ENCODE data around the gene CHAF1A. TPM values are rescaled to one million over a fixed set of nuclear protein-coding genes. Genes with fewer than 3 reads are reported as not detected.

Gene CHAF1A
- 10 to 100 TPM in 2 of 4 donors, 1 to 10 TPM in 2; 8.5 to 28.9 (median 11.1) TPM for total RNA-seq

DNA sequence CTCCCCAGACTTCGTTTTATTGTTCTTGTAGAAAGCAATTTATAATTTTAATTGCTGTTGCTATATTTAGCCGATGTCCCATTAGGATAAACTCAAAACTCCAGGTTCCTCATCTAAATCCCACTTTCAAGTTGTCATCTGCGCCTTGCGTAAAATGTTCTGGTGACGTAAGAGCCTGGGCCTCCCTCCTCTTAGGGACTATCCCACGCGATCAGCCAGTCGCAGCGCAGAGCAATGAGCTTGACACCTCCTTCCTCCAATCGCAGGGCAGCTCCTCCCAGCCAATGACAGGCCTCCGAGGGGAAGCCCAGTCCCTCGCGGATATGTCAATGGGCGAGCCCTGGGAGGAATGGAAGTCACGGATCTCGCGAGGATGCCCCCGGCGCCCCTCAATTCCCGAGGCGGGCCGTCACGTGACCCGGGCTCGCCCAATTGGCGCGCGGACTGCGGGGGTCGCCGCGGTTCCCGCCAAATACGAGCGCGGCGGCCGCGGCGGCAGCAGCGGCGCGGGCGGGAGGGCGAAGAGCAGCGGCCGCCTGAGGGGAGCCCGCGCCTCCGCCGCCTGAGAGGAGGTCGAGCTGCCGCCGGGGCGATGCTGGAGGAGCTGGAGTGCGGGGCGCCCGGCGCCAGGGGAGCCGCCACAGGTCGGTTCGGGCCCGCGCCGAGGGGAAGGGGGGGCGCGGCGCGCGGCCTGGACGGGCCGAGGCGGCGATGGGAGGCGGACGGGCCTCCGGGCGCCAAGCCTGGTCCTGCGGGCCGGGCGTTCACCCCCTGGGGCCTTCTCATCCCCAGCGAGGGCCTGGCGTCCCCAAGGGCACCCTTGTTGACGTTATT is at the start of gene CHAF1A:
Gene CHAF1A (plus strand): TSS at position 470 of the 834 bp plus-strand sequence. CDS start 123 bp downstream, at position 593.
- Histone ChIP-seq H3K4me1 (peaks cover 11 to 48% (median 34%) of the 10 kb centered on the region in 4 donors), H3K27me3 (no peaks in the 10 kb centered on the region), H3K9me3 (no peaks in the 10 kb centered on the region), H3K27ac (peak within 1 kb of the TSS; percentile 90 to 95 (median 94)), H3K4me3 (peak within 1 kb of the TSS; percentile 71 to 88 (median 81)), H3K36me3 (no peaks in the 10 kb centered on the region)
- 0 to 3% methylated on average over 1 to 13 of the region's 84 CpGs for WGBS, 2 donors (ENCODE audit: low coverage in 1 of 2)
- TF ChIP-seq POLR2AphosphoS5 (IDR thresholded peaks at IDR 0.05) (peak; percentile 81 to 86 (median 82)), EP300 (IDR thresholded peaks at IDR 0.05; ENCODE audit: low read depth) (no peak), CTCF (IDR thresholded peaks at IDR 0.05) (no peak), POLR2A (IDR thresholded peaks at IDR 0.05) (peak; percentile 26)
- peak; percentile 99 for DNase-seq
- intact Hi-C loops (cut with DNase I; ENCODE audit: low total_unique reads) (no loop called here), in situ Hi-C loops (cut with MboI; ENCODE audit: low pct_ligation_motif_present in 1 of 4, low pct_unique_long_range_greater_than_20kb in 1 of 4, low sequenced_read_pairs in 3 of 4) (no loop called here)

DNA sequence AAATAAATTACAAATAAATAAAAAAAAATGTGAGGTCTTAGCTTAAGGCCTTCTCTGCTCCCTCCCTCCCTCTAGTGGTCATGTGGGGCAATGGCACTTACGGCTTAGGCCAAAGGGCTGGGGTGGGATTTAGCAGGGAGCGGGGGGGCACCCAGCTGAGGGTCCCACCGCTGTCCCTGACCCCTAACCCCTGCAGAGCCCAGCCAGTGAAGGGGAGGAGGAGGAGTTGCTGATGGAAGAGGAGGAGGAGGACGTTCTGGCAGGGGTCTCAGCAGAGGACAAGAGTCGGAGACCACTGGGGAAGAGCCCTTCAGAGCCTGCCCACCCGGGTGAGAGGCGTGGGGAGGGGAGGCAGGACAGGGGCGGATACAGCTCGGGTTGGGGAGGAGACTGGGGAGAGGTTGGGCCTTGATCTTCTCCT is 49.7 kb upstream of the CHAF1A start:
- no peak overlapping the region for H3K4me3 ChIP-seq
- no peaks in the 10 kb centered on the region for H3K4me1 ChIP-seq
- in situ Hi-C loops (cut with MboI; ENCODE audit: low pct_ligation_motif_present in 1 of 4, low pct_unique_long_range_greater_than_20kb in 1 of 4, low sequenced_read_pairs in 3 of 4), result loop anchor here in 3 of 4 donors (10.0 to 25.0 kb wide), 3 partner anchors 78 to 90 kb away; partner anchors contain the start of gene SHD (in 1 of the 3)
- H3K36me3 ChIP-seq, result no peaks in the 10 kb centered on the region
- TF ChIP-seq CTCF (IDR thresholded peaks at IDR 0.05), result peak; percentile 83 to 95 (median 93)
- no peak for TF ChIP-seq EP300 (IDR thresholded peaks at IDR 0.05; ENCODE audit: low read depth)
- no peak overlapping the region for H3K27ac ChIP-seq
- no peak for DNase-seq
- 17 to 33% methylated on average over 1 to 9 of the region's 9 CpGs for WGBS, 2 donors (ENCODE audit: low coverage in 1 of 2)
- no peaks in the 10 kb centered on the region for H3K27me3 ChIP-seq
- intact Hi-C loops (cut with DNase I; ENCODE audit: low total_unique reads), result loop anchor here (10.0 kb wide), 1 partner anchor 88 kb away; no protein-coding TSS in a partner anchor
- H3K9me3 ChIP-seq, result no peaks in the 10 kb centered on the region

DNA sequence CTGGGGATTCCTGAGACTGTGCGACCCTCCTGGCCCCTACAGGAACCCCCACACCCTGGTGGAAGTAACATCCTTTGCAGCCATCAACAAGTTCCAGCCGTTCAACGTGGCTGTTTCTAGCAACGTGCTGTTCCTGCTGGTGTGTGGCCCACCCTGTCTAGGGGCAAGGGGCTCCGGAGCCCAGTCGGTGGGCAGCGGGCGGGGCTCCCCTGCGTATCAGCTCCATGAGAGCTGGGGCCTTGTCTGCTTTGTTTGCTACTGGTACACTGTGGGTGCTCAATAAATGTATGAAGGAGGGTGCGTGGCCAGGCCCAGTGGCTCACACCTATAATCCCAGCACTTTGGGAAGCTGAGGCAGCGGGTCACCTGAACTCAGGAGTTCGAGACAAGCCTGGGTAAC is 48.2 kb upstream of the CHAF1A start:
- intact Hi-C loops (cut with DNase I; ENCODE audit: low total_unique reads) (loop anchor here (10.0 kb wide), 1 partner anchor 89 kb away; no protein-coding TSS in a partner anchor), in situ Hi-C loops (cut with MboI; ENCODE audit: low pct_ligation_motif_present in 1 of 4, low pct_unique_long_range_greater_than_20kb in 1 of 4, low sequenced_read_pairs in 3 of 4) (loop anchor here in 3 of 4 donors (10.0 to 25.0 kb wide), 3 partner anchors 79 to 92 kb away; partner anchors contain the start of gene SHD (in 1 of the 3))
- Histone ChIP-seq H3K4me1 (no peaks in the 10 kb centered on the region), H3K9me3 (no peaks in the 10 kb centered on the region), H3K36me3 (no peaks in the 10 kb centered on the region), H3K4me3 (no peak overlapping the region), H3K27me3 (no peaks in the 10 kb centered on the region), H3K27ac (no peak overlapping the region)
- WGBS, 2 donors (ENCODE audit: low coverage in 1 of 2), result 94% methylated on average over 12 of the region's 12 CpGs; no CpG with 5 or more reads in 1 of the 2 donors
- DNase-seq, result no peak
- no peak for TF ChIP-seq CTCF (IDR thresholded peaks at IDR 0.05)
- TF ChIP-seq POLR2AphosphoS5 (IDR thresholded peaks at IDR 0.05), result no peak

DNA sequence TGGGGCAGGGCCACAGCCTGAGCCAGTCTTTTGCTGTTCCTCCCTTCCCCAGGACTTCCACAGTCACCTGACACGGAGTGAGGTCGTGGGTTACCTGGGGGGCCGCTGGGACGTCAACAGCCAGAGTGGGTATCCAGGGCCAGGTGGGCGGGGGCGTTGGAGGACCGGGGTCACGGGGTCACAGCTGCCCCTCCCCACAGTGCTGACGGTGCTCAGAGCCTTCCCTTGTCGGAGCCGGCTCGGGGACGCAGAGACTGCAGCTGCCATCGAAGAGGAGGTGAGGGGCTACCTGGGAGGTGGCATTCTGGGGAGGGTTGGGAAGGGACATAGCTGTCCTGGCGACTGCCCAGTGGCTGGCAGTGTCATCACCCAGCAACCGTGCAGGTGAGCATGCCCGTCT is 47.5 kb upstream of the CHAF1A start:
- in situ Hi-C loops (cut with MboI; ENCODE audit: low pct_ligation_motif_present in 1 of 4, low pct_unique_long_range_greater_than_20kb in 1 of 4, low sequenced_read_pairs in 3 of 4), result loop anchor here in 3 of 4 donors (10.0 to 25.0 kb wide), 3 partner anchors 80 to 93 kb away; partner anchors contain the start of gene SHD (in 1 of the 3)
- WGBS, 2 donors (ENCODE audit: low coverage in 1 of 2), result 86 to 93% methylated on average over 3 to 17 of the region's 17 CpGs

More for the DNA sequence above, 47.5 kb upstream of the CHAF1A start:
- Histone ChIP-seq H3K9me3 (no peaks in the 10 kb centered on the region), H3K27me3 (no peaks in the 10 kb centered on the region), H3K36me3 (no peaks in the 10 kb centered on the region), H3K27ac (no peak overlapping the region), H3K4me3 (no peak overlapping the region), H3K4me1 (no peaks in the 10 kb centered on the region)
- DNase-seq, result no peak
- intact Hi-C loops (cut with DNase I; ENCODE audit: low total_unique reads), result loop anchor here (10.0 kb wide), 1 partner anchor 90 kb away; no protein-coding TSS in a partner anchor
- no peak for TF ChIP-seq EP300 (IDR thresholded peaks at IDR 0.05; ENCODE audit: low read depth)
- TF ChIP-seq POLR2AphosphoS5 (IDR thresholded peaks at IDR 0.05), result no peak
- TF ChIP-seq CTCF (IDR thresholded peaks at IDR 0.05), result no peak
- TF ChIP-seq POLR2A (IDR thresholded peaks at IDR 0.05), result no peak
